Suprapubic skin (tissue), 4 donors: ENCODE measurements around the gene ADCY5. TPM values are rescaled to one million over a fixed set of nuclear protein-coding genes. Genes with fewer than 3 reads are reported as not detected.

ENCODE experiments used
- DNase-seq, 2 donors: peaks; one replicate each; pipeline ENCODE4 v3.0.0-alpha.2; 2019; ENCODE audit warnings: low spot score in 2 of 2
- H3K27ac ChIP-seq: fragments of 200-600 bp; sonication (generic); one replicate; pipeline ENCODE4 v1.5.1; 2019
- H3K27me3 ChIP-seq: fragments of 200-600 bp; sonication (generic); one replicate; pipeline ENCODE4 v1.5.1; 2019
- H3K36me3 ChIP-seq: fragments of 200-600 bp; sonication (generic); one replicate; pipeline ENCODE4 v1.5.1; 2019
- H3K4me1 ChIP-seq: fragments of 200-600 bp; sonication (generic); one replicate; pipeline ENCODE4 v1.5.1; 2019
- H3K4me3 ChIP-seq: fragments of 200-600 bp; sonication (generic); one replicate; pipeline ENCODE4 v1.5.1; 2019; ENCODE audit warnings: mild to moderate bottlenecking
- H3K9me3 ChIP-seq: fragments of 200-600 bp; sonication (generic); one replicate; pipeline ENCODE4 v1.5.1; 2019
- EP300 ChIP-seq: sonication (generic); formaldehyde crosslinking; IDR thresholded peaks from one replicate; pipeline ENCODE4 v1.6.1; 2017; ENCODE audit warnings: antibody characterized with exemption
- POLR2A ChIP-seq, 2 donors: fragments of 450-650 bp; IDR thresholded peaks; one replicate each; pipeline ENCODE4 v1.6.1; 2017; ENCODE audit warnings: antibody characterized with exemption in 2 of 2, mild to moderate bottlenecking in 2 of 2, moderate library complexity in 2 of 2
- POLR2AphosphoS5 ChIP-seq, 3 donors: sonication (generic); formaldehyde crosslinking; IDR thresholded peaks; one replicate each; pipeline ENCODE4 v1.6.1; 2017; ENCODE audit warnings: antibody characterized with exemption in 3 of 3
- WGBS: methylation state at CpG from one replicate; pipeline ENCODE4 v1.1.5; 2018; 5-methylcytosine and 5-hydroxymethylcytosine counted together
- total RNA-seq, 4 donors: library from RNA; depleted of rRNA; stranded (reverse); fragments of >200 nt; gene quantifications; one replicate each; pipeline ENCODE4 v1.1.0, GENCODE V29; 2016
- TF ChIP-seq, protein P1 (sequence below), 2 donors: fragments of 200-600 bp in 1 of 2; fragments of 450-650 bp in 1 of 2; sonication (generic) in 1 of 2; IDR thresholded peaks; one replicate each; pipeline ENCODE4 v1.5.1; 2016 to 2019; ENCODE audit warnings: antibody characterized with exemption in 2 of 2, mild to moderate bottlenecking in 1 of 2, moderate library complexity in 1 of 2

ADCY5 gene
- total RNA-seq, 4 donors from 2014 or later: 1.4 to 4.9 (median 4.0) TPM

DNA sequence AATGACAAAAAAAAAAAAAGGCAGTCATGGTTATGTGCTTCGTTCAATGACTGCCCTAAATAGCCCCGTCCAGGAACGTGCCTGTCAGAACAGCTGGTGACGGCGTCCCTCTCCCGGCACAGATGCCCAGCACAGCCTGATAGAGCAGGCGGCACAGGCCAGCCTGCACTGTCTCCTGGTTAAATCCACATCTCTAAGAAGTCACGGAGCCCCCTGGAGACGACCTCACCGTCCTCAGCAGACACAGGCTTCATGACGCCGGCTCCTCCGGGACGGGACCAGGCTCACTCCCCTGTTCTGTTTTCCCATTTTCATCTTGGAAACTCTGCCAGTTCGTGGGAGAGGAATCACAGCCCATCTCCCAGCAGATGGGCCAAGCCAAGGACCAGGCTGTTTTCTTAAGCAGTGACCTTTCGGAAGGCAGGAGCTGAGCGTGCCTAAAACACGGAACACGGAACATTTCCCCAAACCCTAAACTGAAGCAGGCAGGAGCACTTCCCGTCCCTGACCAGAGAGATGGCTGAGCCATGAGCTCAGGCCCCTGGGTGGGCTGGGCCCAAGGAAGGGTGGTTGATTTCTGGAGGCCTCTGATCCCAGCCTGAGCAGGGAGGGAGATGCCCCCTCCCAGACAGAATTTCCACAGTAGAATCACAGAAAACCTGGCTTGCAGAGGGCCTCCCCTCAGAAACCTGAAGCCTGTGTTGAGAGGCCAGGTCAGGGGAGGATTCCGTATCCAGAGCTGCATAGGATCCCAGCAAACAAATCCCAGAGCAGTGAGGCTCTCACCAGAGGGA lies 35.9 kb downstream of the ADCY5 start:
- Histone ChIP-seq H3K4me1 (peaks cover 5% of the 10 kb centered on the region), H3K27me3 (no peaks in the 10 kb centered on the region), H3K36me3 (no peaks in the 10 kb centered on the region), H3K4me3 (no peak overlapping the region), H3K9me3 (no peaks in the 10 kb centered on the region), H3K27ac (peak overlapping the region; percentile 14)
- no peak for TF ChIP-seq POLR2A (IDR thresholded peaks at IDR 0.05)
- no peak for TF ChIP-seq EP300
- TF ChIP-seq, protein P1, sequence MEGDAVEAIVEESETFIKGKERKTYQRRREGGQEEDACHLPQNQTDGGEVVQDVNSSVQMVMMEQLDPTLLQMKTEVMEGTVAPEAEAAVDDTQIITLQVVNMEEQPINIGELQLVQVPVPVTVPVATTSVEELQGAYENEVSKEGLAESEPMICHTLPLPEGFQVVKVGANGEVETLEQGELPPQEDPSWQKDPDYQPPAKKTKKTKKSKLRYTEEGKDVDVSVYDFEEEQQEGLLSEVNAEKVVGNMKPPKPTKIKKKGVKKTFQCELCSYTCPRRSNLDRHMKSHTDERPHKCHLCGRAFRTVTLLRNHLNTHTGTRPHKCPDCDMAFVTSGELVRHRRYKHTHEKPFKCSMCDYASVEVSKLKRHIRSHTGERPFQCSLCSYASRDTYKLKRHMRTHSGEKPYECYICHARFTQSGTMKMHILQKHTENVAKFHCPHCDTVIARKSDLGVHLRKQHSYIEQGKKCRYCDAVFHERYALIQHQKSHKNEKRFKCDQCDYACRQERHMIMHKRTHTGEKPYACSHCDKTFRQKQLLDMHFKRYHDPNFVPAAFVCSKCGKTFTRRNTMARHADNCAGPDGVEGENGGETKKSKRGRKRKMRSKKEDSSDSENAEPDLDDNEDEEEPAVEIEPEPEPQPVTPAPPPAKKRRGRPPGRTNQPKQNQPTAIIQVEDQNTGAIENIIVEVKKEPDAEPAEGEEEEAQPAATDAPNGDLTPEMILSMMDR (IDR thresholded peaks at IDR 0.05): no peak
- no peak for TF ChIP-seq POLR2AphosphoS5 (IDR thresholded peaks at IDR 0.05)
- DNase-seq: no peak
- WGBS: 61% methylated on average over 21 of the region's 21 CpGs

DNA sequence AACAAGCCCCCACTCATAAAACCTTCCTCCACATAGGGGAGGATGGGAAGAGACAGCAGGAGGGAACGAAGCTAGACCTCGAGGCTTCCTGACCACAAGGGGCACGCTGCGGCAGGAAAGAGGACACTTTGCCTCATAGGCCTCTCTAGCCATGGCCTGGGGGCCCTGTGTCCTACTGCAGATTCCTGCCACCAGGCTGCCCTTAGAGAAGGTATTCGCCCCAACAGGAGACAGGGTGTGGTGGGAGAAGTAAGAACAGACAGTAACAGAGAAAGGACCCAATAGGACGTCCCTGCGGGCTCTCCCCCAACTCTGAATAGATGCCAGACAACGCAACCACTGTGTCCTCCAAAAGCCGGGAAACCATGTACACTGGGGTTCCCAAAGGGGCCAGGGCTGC lies 36.8 kb downstream of the ADCY5 start:
- TF ChIP-seq POLR2AphosphoS5 (IDR thresholded peaks at IDR 0.05) (no peak), EP300 (no peak), POLR2A (IDR thresholded peaks at IDR 0.05) (no peak)
- TF ChIP-seq, protein P1 (IDR thresholded peaks at IDR 0.05): no peak
- no peaks in the 10 kb centered on the region for H3K9me3 ChIP-seq
- H3K36me3 ChIP-seq: no peaks in the 10 kb centered on the region
- H3K4me3 ChIP-seq: no peak overlapping the region
- DNase-seq: no peak
- H3K4me1 ChIP-seq: peaks cover 5% of the 10 kb centered on the region
- no peak overlapping the region for H3K27ac ChIP-seq
- 67% methylated on average over 9 of the region's 9 CpGs for WGBS
- H3K27me3 ChIP-seq: no peaks in the 10 kb centered on the region

DNA sequence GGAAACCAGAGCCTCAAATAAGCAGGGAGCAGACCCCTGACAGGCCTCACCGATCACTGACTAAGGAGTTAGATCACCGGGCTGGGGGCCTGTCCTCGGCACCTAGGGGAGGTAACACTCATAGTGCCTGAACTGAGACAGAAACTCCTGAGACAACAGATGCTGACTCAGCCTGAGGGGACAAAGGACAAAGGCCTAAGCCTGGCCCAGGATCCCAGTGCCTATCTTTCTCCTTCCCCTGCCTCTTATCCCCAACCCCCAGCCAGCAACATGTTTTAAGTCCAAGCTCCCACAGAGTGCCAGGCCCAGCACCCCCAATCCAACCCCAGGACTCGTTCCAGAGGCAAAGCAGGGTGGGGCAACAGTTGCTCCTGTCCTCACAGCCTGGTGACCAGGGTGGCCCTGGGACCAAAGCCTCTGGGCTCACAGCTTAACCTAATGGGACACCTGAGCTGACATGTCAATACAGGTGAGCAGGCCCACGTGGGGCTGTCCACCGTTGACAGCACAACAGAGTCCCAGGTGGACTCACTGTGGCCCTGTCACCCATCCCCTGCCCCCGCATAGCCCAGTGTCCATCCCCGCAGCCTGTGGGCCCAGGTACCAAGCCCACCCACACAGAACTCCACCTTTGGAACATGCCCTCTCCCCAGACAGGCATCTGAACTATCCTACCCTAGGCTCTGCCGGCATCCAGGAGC lies 37.4 kb downstream of the ADCY5 start:
- Histone ChIP-seq H3K36me3 (no peaks in the 10 kb centered on the region), H3K9me3 (no peaks in the 10 kb centered on the region), H3K27me3 (no peaks in the 10 kb centered on the region), H3K4me1 (peaks cover 5% of the 10 kb centered on the region), H3K4me3 (no peak overlapping the region), H3K27ac (no peak overlapping the region)
- TF ChIP-seq POLR2AphosphoS5 (IDR thresholded peaks at IDR 0.05) (no peak), POLR2A (IDR thresholded peaks at IDR 0.05) (no peak), EP300 (no peak)
- TF ChIP-seq, protein P1 (IDR thresholded peaks at IDR 0.05): no peak
- no peak for DNase-seq
- WGBS: 84% methylated on average over 8 of the region's 9 CpGs

DNA sequence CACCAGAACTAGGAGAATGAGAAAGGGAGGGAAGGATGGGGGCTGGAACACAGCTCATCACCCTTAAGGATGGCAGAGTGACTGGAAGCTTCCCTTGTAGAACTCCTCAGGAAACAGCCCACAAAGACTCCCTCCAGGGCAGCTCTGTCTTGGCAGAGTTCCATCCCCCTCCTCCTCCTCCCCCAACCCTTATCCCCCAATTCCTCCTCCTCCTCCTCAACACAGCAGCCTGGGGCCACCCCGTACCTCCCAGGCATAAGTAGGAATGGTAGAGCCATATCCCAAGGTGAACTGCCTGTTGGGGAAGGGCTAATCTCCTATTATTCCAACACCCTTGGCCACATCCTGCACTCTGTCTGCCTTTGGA lies 38.8 kb downstream of the ADCY5 start:
- H3K36me3 ChIP-seq: no peaks in the 10 kb centered on the region
- no peak for TF ChIP-seq POLR2A (IDR thresholded peaks at IDR 0.05)
- TF ChIP-seq EP300: no peak
- TF ChIP-seq POLR2AphosphoS5 (IDR thresholded peaks at IDR 0.05): no peak
- TF ChIP-seq, protein P1 (IDR thresholded peaks at IDR 0.05): no peak
- no peaks in the 10 kb centered on the region for H3K9me3 ChIP-seq
- DNase-seq: no peak
- H3K4me3 ChIP-seq: no peak overlapping the region
- no peak overlapping the region for H3K27ac ChIP-seq
- 79% methylated on average over 1 of the region's 1 CpG for WGBS
- no peaks in the 10 kb centered on the region for H3K27me3 ChIP-seq
- H3K4me1 ChIP-seq: peaks cover 5% of the 10 kb centered on the region

DNA sequence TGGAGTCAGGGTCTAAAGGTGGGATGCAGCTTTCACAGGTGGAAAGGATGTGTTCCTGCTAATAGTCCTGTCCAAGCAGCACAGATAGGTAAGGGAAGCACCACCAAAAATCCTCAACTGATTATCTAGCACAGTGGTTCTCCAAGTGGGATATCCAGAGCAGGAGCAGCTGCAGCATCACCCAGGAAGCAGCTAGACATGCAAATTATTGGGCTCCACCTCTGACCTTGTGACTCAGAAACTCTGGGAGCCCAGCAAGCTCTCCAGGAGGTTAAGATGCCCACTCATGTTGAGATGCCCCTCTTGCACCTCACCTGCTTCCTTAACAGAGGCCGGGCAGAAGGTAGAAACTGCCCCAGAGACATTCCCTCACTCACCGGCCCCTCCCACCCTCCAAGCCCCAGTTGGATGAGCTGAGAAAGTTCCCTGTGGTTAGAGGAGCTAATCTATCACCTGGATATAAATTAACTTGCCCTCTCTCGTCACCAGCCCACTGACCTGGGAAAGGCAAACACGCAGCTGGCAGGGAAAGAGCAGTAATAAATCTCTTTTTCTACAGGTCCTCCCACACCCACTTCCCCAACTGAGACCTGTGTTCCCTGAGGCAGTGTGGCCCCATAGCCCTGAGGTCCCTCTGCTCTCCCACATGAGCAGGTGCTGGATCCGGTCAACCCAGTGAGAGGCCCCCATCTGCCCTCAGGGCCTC lies 39.3 kb downstream of the ADCY5 start:
- H3K27me3 ChIP-seq: no peaks in the 10 kb centered on the region
- H3K27ac ChIP-seq: no peak overlapping the region
- TF ChIP-seq EP300: no peak
- TF ChIP-seq, protein P1 (IDR thresholded peaks at IDR 0.05): no peak
- no peak for TF ChIP-seq POLR2AphosphoS5 (IDR thresholded peaks at IDR 0.05)
- no peak for TF ChIP-seq POLR2A (IDR thresholded peaks at IDR 0.05)
- no peaks in the 10 kb centered on the region for H3K36me3 ChIP-seq
- peaks cover 5% of the 10 kb centered on the region for H3K4me1 ChIP-seq
- no peaks in the 10 kb centered on the region for H3K9me3 ChIP-seq
- WGBS: 50% methylated on average over 5 of the region's 5 CpGs
- no peak for DNase-seq
- no peak overlapping the region for H3K4me3 ChIP-seq
